Measurements from ENCODE around the gene SHBG. TPM values are rescaled to one million over a fixed set of nuclear protein-coding genes. Genes with fewer than 3 reads are reported as not detected.

The SHBG gene
- total RNA-seq, 1 donor from 2014 or later, result 5.9 TPM

DNA sequence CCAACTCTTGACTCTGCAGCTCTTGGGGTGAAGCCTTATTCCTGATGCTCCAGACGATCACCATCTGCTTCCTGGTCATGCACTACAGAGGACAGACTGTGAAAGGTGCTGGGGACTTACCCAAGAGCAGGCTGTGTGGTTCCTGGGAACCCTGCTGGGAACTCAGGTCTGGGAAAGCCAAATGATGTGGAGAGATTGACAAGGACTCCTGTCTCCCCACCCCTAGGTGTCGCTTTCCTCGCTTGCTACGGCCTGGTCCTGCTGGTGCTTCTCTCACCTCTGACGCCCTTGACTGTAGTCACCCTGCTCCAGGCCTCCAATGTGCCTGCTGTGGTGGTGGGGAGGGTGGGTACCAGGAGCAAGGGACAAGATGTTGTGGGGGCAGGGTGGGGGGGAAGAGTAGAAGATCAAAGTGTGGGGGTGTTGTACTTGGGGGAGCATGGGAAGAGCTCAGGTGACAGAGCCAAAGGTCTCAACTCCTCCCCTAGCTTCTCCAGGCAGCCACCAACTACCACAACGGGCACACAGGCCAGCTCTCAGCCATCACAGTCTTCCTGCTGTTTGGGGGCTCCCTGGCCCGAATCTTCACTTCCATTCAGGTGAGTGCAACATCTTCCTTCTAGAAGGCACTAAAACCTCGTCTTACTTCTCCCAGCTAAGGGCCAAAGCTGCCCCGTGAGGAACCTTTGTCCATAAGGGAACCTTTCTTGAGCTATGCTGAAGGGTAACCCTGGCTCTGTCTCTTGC lies 43.1 kb upstream of the SHBG start:
- peaks cover 18% of the 10 kb centered on the region for H3K4me1 Mint-ChIP-seq (ENCODE audit: low read depth)

DNA sequence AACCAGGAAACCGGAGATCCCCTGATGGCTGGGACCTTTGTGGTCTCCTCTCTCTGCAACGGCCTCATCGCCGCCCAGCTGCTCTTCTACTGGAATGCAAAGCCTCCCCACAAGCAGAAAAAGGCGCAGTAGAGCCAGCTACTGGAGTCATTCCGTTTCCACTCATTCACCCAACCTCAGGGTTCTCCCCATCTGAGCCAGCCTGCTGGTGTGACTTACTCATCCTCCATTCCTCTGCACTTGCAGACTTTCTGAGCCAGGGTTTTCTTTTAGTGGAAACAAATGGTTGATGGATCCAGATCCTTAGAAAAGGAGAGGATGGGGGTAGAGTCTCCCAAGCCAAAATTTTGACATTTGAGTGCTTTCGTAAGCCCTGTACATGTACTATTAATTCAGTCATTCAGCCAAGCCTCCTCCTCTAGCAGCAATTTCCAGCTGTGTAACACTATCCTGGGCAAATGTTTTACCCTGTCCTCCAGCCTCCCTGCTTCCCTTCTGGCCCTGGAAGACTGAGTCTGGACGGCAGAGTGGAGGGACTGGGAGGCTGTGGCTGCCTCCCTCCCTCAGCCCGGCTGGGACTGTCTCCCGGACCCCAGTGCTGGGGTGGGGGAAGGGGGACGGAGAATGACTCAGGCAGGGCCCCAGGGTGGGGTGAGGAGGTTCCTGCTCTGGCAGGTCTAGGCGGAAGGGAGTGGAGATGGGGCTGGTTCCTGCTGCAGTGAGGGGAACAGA lies 42.3 kb upstream of the SHBG start:
- Mint-ChIP-seq H3K36me3 (ENCODE audit: insufficient read depth) (peaks cover 23% of the 10 kb centered on the region), H3K27me3 (no peaks in the 10 kb centered on the region), H3K27ac (no peak overlapping the region), H3K4me3 (ENCODE audit: low read depth) (no peak overlapping the region), H3K4me1 (ENCODE audit: low read depth) (peaks cover 13% of the 10 kb centered on the region), H3K9me3 (ENCODE audit: low read depth) (no peaks in the 10 kb centered on the region)
- TF ChIP-seq, protein P1, sequence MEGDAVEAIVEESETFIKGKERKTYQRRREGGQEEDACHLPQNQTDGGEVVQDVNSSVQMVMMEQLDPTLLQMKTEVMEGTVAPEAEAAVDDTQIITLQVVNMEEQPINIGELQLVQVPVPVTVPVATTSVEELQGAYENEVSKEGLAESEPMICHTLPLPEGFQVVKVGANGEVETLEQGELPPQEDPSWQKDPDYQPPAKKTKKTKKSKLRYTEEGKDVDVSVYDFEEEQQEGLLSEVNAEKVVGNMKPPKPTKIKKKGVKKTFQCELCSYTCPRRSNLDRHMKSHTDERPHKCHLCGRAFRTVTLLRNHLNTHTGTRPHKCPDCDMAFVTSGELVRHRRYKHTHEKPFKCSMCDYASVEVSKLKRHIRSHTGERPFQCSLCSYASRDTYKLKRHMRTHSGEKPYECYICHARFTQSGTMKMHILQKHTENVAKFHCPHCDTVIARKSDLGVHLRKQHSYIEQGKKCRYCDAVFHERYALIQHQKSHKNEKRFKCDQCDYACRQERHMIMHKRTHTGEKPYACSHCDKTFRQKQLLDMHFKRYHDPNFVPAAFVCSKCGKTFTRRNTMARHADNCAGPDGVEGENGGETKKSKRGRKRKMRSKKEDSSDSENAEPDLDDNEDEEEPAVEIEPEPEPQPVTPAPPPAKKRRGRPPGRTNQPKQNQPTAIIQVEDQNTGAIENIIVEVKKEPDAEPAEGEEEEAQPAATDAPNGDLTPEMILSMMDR (IDR thresholded peaks at IDR 0.05; ENCODE audit: unreplicated experiment), result no peak
- no peak for DNase-seq (ENCODE audit: low spot score, unreplicated experiment)

More for the DNA sequence above, 43.1 kb upstream of the SHBG start:
- Mint-ChIP-seq H3K4me3 (ENCODE audit: low read depth) (no peak overlapping the region), H3K27ac (no peak overlapping the region), H3K9me3 (ENCODE audit: low read depth) (no peaks in the 10 kb centered on the region), H3K36me3 (ENCODE audit: insufficient read depth) (peaks cover 22% of the 10 kb centered on the region), H3K27me3 (no peaks in the 10 kb centered on the region)
- TF ChIP-seq, protein P1 (IDR thresholded peaks at IDR 0.05; ENCODE audit: unreplicated experiment), result peak; percentile 24
- DNase-seq (ENCODE audit: low spot score, unreplicated experiment), result no peak

DNA sequence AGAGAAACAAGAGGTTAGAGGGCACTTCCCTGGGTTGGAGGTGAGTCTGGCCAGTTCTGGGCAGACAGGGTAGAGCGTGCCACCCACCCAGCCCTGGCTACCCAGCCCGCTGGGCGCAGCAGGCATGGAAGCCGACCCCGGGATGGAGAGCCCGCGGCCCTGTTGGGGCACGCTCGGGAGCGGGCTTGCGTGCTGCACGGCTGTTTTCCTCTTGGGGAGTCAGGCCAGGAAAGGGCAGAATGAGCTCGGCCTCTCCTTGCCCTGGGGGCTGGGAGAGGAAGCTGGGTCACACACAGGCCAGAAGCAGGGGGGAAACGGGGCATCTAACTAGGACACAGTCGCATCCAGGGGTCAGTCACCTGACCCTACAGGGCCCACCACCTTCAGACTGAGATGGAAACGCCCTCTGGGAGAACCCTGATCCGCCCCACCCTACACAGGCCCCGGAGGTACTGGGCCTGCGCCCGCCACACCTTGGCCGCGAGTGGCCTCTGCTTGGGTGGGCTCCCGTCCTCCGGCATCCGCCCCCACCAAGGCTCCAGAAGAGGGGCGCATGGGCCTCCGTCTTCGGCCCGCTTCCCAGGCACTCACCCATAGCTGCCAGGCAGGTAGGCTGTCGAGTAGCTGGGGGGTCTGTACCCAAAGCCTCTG lies 41.3 kb upstream of the SHBG start:
- no peak for DNase-seq (ENCODE audit: low spot score, unreplicated experiment)
- peaks cover 8% of the 10 kb centered on the region for H3K4me1 Mint-ChIP-seq (ENCODE audit: low read depth)
- H3K4me3 Mint-ChIP-seq (ENCODE audit: low read depth), result no peak overlapping the region
- no peak overlapping the region for H3K27ac Mint-ChIP-seq
- H3K9me3 Mint-ChIP-seq (ENCODE audit: low read depth), result no peaks in the 10 kb centered on the region
- TF ChIP-seq, protein P1 (IDR thresholded peaks at IDR 0.05; ENCODE audit: unreplicated experiment), result no peak
- H3K27me3 Mint-ChIP-seq, result no peaks in the 10 kb centered on the region
- peaks cover 30% of the 10 kb centered on the region for H3K36me3 Mint-ChIP-seq (ENCODE audit: insufficient read depth)

DNA sequence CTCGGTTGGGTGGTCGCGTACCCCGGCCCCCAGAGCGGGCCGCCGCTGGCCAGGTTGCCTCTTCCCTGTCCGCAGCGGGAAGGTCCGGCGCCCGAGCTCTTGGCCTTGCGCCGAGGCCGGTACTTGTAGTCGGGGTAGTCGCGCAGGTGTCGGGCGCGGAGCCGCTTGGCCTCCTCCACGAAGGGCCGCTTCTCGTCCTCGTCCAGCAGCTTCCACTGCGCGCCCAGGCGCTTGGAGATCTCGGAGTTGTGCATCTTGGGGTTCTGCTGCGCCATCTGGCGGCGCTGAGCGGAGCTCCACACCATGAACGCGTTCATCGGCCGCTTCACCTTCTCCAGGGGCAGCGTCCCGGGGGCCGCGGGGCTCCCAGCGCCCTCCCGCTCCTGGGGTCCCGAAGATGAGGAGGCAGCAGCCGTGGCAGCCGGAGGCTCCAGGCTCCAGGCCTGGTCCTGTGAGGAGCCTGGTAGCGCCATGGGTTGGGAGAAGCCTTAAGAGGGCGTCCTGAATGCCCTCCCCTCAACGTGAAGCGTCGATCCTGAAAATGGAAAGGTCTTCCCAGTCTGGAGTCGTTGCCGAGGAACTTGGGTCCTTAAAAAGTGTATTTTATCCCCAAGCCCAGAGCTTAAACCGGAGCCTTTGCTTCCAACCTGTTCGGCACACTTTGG lies 40.6 kb upstream of the SHBG start:
- TF ChIP-seq, protein P1 (IDR thresholded peaks at IDR 0.05; ENCODE audit: unreplicated experiment), result peak; percentile 88
- Mint-ChIP-seq H3K36me3 (ENCODE audit: insufficient read depth) (peaks cover 33% of the 10 kb centered on the region), H3K4me1 (ENCODE audit: low read depth) (peaks cover 6% of the 10 kb centered on the region), H3K9me3 (ENCODE audit: low read depth) (no peaks in the 10 kb centered on the region), H3K4me3 (ENCODE audit: low read depth) (no peak overlapping the region), H3K27ac (no peak overlapping the region), H3K27me3 (no peaks in the 10 kb centered on the region)
- DNase-seq (ENCODE audit: low spot score, unreplicated experiment), result peak; percentile 58

Data from progenitor cell of endocrine pancreas (in vitro differentiated cells).